ENCODE measurements around the gene GPR173.

Gene GPR173

GRCh38 chrX:53048169-53049126 is at the start of gene GPR173:
GPR173 (plus strand) TSS chrX:53048789; CDS start chrX:53076622, 27,833 bp downstream.
- Histone ChIP-seq H3K27ac (ENCODE audit: low read depth, low read length) (peak within 1 kb of the TSS; percentile 99), H3K9ac (ENCODE audit: low read length) (peak within 1 kb of the TSS; percentile 98)

DNA sequence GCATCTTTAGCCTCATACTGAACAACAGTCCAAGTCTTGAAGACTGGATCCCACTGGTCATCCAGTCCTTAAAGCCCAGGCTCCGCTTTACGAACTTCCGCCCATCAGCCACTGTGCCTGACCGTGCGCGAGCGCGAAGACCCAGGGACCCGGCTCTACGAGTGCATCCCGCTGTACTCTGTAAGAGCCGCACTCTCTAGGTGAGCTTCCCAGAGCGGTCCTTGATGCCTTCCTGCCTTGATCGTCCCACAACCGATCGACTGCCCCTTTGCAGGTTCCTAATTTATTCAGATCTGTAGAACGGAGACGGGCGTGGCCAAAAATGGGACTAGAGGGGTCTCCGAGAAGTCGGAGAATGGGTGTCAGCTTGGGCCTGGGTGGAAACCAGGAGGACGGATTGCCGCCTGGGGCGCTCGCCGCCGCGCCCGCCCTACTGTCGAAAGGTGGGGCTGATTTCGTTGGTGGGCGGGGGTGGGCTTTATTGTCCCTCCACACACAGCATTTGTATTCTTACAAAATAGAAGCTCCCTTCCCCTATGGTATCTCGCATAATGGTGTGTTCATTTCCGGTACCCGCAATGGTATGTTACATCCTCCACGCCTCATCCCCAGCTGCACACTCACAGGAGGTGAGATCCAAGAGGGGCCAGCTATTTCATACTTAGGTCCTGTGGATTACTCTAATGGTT is 48.0 kb upstream of the GPR173 start:
- Histone ChIP-seq H3K27ac (ENCODE audit: low read depth, low read length) (no peak overlapping the region), H3K9me3 (ENCODE audit: control insufficient read depth, insufficient read depth, low read depth, low read length) (peaks cover 3% of the 10 kb centered on the region; the same call in 1 of the 2 replicates), H3K4me3 (ENCODE audit: low read depth, low read length) (peak overlapping the region; percentile 30; the same call in 1 of the 2 replicates), H3K9ac (ENCODE audit: low read length) (no peak overlapping the region), H3K4me1 (ENCODE audit: control insufficient read depth, insufficient read depth, low read length) (peaks cover 4% of the 10 kb centered on the region; the same call in 1 of the 2 replicates), H3K27me3 (ENCODE audit: control insufficient read depth, insufficient read depth, low read length) (peaks cover 24% of the 10 kb centered on the region), H3K36me3 (ENCODE audit: control insufficient read depth, insufficient read depth, low read length) (no peaks in the 10 kb centered on the region)

More at GRCh38 chrX:53048169-53049126, at the start of gene GPR173:
- Histone ChIP-seq H3K4me1 (ENCODE audit: control insufficient read depth, insufficient read depth, low read length) (peaks cover 16% of the 10 kb centered on the region; the same call in 1 of the 2 replicates), H3K36me3 (ENCODE audit: control insufficient read depth, insufficient read depth, low read length) (no peaks in the 10 kb centered on the region), H3K27me3 (ENCODE audit: control insufficient read depth, insufficient read depth, low read length) (no peaks in the 10 kb centered on the region), H3K9me3 (ENCODE audit: control insufficient read depth, insufficient read depth, low read depth, low read length) (peaks cover 17% of the 10 kb centered on the region; the same call in 1 of the 2 replicates), H3K4me3 (ENCODE audit: low read depth, low read length) (peak within 1 kb of the TSS; percentile 80)

- Histone ChIP-seq H3K36me3 (ENCODE audit: control insufficient read depth, insufficient read depth, low read length) (no peaks in the 10 kb centered on the region), H3K27me3 (ENCODE audit: control insufficient read depth, insufficient read depth, low read length) (peaks cover 24% of the 10 kb centered on the region), H3K9me3 (ENCODE audit: control insufficient read depth, insufficient read depth, low read depth, low read length) (peaks cover 3% of the 10 kb centered on the region; the same call in 1 of the 2 replicates), H3K9ac (ENCODE audit: low read length) (no peak overlapping the region), H3K4me3 (ENCODE audit: low read depth, low read length) (no peak overlapping the region), H3K27ac (ENCODE audit: low read depth, low read length) (no peak overlapping the region), H3K4me1 (ENCODE audit: control insufficient read depth, insufficient read depth, low read length) (no peaks in the 10 kb centered on the region)
Measured at GRCh38 chrX:53001958-53002357, 46.6 kb upstream of the GPR173 start.

DNA sequence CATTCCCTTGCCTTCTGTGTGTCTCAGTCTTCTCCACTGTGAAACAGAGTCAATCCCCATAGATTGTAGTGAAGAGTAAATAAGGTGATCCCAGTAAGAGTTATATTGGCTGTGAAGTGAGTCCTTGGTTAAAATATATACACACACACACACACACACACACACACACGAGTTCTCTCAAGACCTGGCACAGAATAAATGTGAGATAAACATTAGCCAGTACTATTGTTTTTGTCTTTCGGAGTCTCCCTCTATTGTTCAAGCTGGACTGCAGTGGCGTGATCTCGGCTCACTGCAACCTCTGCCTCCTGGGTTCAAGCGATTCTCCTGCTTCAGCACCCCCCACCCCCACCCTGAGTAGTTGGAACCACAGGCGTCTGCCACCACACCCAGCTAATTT is 45.5 kb upstream of the GPR173 start:
- no peaks in the 10 kb centered on the region for H3K4me1 ChIP-seq (ENCODE audit: control insufficient read depth, insufficient read depth, low read length)
- no peak overlapping the region for H3K9ac ChIP-seq (ENCODE audit: low read length)
- no peak overlapping the region for H3K4me3 ChIP-seq (ENCODE audit: low read depth, low read length)
- peaks cover 10% of the 10 kb centered on the region; the same call in 1 of the 2 replicates for H3K9me3 ChIP-seq (ENCODE audit: control insufficient read depth, insufficient read depth, low read depth, low read length)
- H3K36me3 ChIP-seq (ENCODE audit: control insufficient read depth, insufficient read depth, low read length), result no peaks in the 10 kb centered on the region
- H3K27me3 ChIP-seq (ENCODE audit: control insufficient read depth, insufficient read depth, low read length), result peaks cover 24% of the 10 kb centered on the region
- no peak overlapping the region for H3K27ac ChIP-seq (ENCODE audit: low read depth, low read length)

DNA sequence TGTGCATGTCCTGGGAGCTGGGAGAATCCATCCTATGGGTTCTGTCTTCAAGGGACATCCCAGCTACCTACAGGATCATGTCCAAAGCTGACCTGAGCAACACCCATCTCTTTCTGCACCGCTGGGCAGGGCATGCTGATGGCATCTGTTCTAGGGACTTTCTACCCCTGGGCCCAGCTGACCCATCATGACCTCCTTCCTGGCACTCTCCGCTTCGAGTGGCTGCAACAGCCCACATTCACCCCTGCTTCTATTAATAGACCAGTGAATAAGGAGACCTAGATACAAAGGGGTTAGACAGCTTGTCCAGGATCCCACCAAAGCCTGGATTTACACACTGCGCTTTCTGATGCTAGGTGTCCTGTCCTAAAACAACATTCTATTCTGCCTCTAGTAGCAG is 44.6 kb upstream of the GPR173 start:
- Histone ChIP-seq H3K9ac (ENCODE audit: low read length) (no peak overlapping the region), H3K36me3 (ENCODE audit: control insufficient read depth, insufficient read depth, low read length) (no peaks in the 10 kb centered on the region), H3K27ac (ENCODE audit: low read depth, low read length) (no peak overlapping the region), H3K9me3 (ENCODE audit: control insufficient read depth, insufficient read depth, low read depth, low read length) (peaks cover 14% of the 10 kb centered on the region; the same call in 1 of the 2 replicates), H3K4me1 (ENCODE audit: control insufficient read depth, insufficient read depth, low read length) (no peaks in the 10 kb centered on the region), H3K27me3 (ENCODE audit: control insufficient read depth, insufficient read depth, low read length) (peaks cover 24% of the 10 kb centered on the region), H3K4me3 (ENCODE audit: low read depth, low read length) (no peak overlapping the region)

- Histone ChIP-seq H3K27me3 (ENCODE audit: control insufficient read depth, insufficient read depth, low read length) (peaks cover 24% of the 10 kb centered on the region), H3K4me3 (ENCODE audit: low read depth, low read length) (no peak overlapping the region), H3K9me3 (ENCODE audit: control insufficient read depth, insufficient read depth, low read depth, low read length) (peaks cover 17% of the 10 kb centered on the region; the same call in 1 of the 2 replicates), H3K36me3 (ENCODE audit: control insufficient read depth, insufficient read depth, low read length) (no peaks in the 10 kb centered on the region), H3K9ac (ENCODE audit: low read length) (no peak overlapping the region), H3K4me1 (ENCODE audit: control insufficient read depth, insufficient read depth, low read length) (no peaks in the 10 kb centered on the region), H3K27ac (ENCODE audit: low read depth, low read length) (no peak overlapping the region)
Measured at GRCh38 chrX:53004811-53005210, 43.8 kb upstream of the GPR173 start.

DNA sequence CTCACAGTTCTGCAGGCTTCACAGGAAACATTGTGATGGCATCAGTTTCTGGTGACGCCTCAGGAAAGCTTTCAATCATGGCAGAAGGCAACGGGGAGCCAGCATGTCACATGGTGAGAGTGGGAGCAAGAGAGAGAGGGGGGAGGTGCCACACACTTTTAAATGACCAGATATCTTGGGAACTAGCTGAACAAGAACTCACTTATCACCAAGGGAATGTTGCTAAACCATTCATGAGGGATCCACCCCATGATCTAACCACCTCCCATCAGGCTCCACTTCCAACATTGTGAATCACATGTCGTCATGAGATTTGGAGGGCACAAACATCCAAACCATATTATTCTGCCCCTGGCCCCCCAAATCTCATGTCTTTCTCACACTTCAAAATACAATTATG is 43.3 kb upstream of the GPR173 start:
- H3K36me3 ChIP-seq (ENCODE audit: control insufficient read depth, insufficient read depth, low read length), result no peaks in the 10 kb centered on the region
- H3K27ac ChIP-seq (ENCODE audit: low read depth, low read length), result no peak overlapping the region
- H3K4me3 ChIP-seq (ENCODE audit: low read depth, low read length), result no peak overlapping the region
- H3K27me3 ChIP-seq (ENCODE audit: control insufficient read depth, insufficient read depth, low read length), result peaks cover 21% of the 10 kb centered on the region
- no peaks in the 10 kb centered on the region for H3K4me1 ChIP-seq (ENCODE audit: control insufficient read depth, insufficient read depth, low read length)
- H3K9ac ChIP-seq (ENCODE audit: low read length), result no peak overlapping the region
- peaks cover 17% of the 10 kb centered on the region; the same call in 1 of the 2 replicates for H3K9me3 ChIP-seq (ENCODE audit: control insufficient read depth, insufficient read depth, low read depth, low read length)

GRCh38 chrX:53009032-53009431 is 39.6 kb upstream of the GPR173 start:
- Histone ChIP-seq H3K4me3 (ENCODE audit: low read depth, low read length) (no peak overlapping the region), H3K27ac (ENCODE audit: low read depth, low read length) (no peak overlapping the region), H3K4me1 (ENCODE audit: control insufficient read depth, insufficient read depth, low read length) (no peaks in the 10 kb centered on the region), H3K9me3 (ENCODE audit: control insufficient read depth, insufficient read depth, low read depth, low read length) (peaks cover 17% of the 10 kb centered on the region; the same call in 1 of the 2 replicates), H3K27me3 (ENCODE audit: control insufficient read depth, insufficient read depth, low read length) (peaks cover 3% of the 10 kb centered on the region; the same call in 1 of the 2 replicates), H3K36me3 (ENCODE audit: control insufficient read depth, insufficient read depth, low read length) (no peaks in the 10 kb centered on the region), H3K9ac (ENCODE audit: low read length) (no peak overlapping the region)

DNA sequence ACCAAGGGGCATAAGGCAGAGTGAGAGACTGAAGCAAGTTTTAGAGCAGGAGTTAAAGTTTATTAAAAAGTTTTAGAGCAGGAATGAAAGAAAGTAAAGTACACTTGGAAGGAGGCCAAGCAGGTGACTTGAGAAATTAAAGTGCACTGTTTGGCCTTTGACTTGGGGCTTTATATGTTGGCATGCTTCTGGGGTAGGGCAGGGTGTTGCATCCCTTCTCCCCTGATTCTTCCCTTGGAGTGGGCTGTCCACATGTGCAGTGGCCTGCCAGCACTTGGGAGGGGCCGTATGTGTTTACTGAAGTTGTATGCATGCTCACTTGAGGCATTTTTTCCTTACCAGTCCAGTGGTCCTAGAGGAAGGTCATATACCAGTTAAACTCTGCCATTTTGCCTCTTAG is 35.3 kb upstream of the GPR173 start:
- H3K9ac ChIP-seq (ENCODE audit: low read length), result no peak overlapping the region
- H3K4me3 ChIP-seq (ENCODE audit: low read depth, low read length), result no peak overlapping the region
- no peaks in the 10 kb centered on the region for H3K36me3 ChIP-seq (ENCODE audit: control insufficient read depth, insufficient read depth, low read length)
- H3K4me1 ChIP-seq (ENCODE audit: control insufficient read depth, insufficient read depth, low read length), result no peaks in the 10 kb centered on the region
- H3K27ac ChIP-seq (ENCODE audit: low read depth, low read length), result no peak overlapping the region
- H3K9me3 ChIP-seq (ENCODE audit: control insufficient read depth, insufficient read depth, low read depth, low read length), result peaks cover 10% of the 10 kb centered on the region; the same call in 1 of the 2 replicates
- H3K27me3 ChIP-seq (ENCODE audit: control insufficient read depth, insufficient read depth, low read length), result no peaks in the 10 kb centered on the region

DNA sequence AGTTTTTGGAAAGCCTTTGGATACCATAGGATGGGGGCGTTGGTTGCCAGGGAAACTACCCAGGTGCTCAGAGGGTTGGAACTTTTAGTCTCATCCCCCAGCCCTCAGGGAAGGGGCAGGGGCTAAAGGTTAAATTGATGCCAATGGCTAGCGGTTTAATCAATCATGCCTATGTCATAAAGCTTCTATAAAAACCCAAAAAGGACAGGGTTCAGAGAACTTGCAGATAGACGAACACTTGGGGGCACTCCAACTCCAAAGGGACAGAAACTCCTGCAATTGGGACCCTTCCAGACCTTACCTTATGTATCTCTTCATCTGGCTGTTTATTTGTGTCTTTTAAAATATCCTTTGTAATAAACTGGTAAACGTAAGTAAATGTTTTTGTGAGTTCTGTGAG is 30.0 kb upstream of the GPR173 start:
- no peaks in the 10 kb centered on the region for H3K36me3 ChIP-seq (ENCODE audit: control insufficient read depth, insufficient read depth, low read length)

More for the DNA sequence above, 30.0 kb upstream of the GPR173 start:
- H3K27me3 ChIP-seq (ENCODE audit: control insufficient read depth, insufficient read depth, low read length), result no peaks in the 10 kb centered on the region
- H3K4me3 ChIP-seq (ENCODE audit: low read depth, low read length), result no peak overlapping the region
- H3K4me1 ChIP-seq (ENCODE audit: control insufficient read depth, insufficient read depth, low read length), result 0 out of 2 replicates have a peak, but pooled peaks cover 3% of the 10 kb centered on the region
- H3K9me3 ChIP-seq (ENCODE audit: control insufficient read depth, insufficient read depth, low read depth, low read length), result no peaks in the 10 kb centered on the region
- no peak overlapping the region for H3K9ac ChIP-seq (ENCODE audit: low read length)
- no peak overlapping the region for H3K27ac ChIP-seq (ENCODE audit: low read depth, low read length)
